HUES6 (cell line): ENCODE measurements around the gene LLCFC1.

Source experiments
- H3K27ac ChIP-seq: 2 replicates; pipeline ENCODE4 v1.7.0; 2013; ENCODE audit warnings: low read depth, mild to moderate bottlenecking, low read length, inconsistent platforms
- H3K27me3 ChIP-seq: 2 replicates; pipeline ENCODE4 v1.6.1; 2013; ENCODE audit warnings: low read length; ENCODE audit not compliant: control insufficient read depth, insufficient read depth
- H3K36me3 ChIP-seq: 2 replicates; pipeline ENCODE4 v1.6.1; 2013; ENCODE audit warnings: low read length; ENCODE audit not compliant: control insufficient read depth, insufficient read depth
- H3K4me1 ChIP-seq: 2 replicates; pipeline ENCODE4 v1.6.1; 2013; ENCODE audit warnings: low read length; ENCODE audit not compliant: control insufficient read depth, insufficient read depth
- H3K4me3 ChIP-seq: 2 replicates; pipeline ENCODE4 v1.5.1; 2013; ENCODE audit warnings: low read depth, low read length
- H3K9ac ChIP-seq: one replicate; pipeline ENCODE4 v1.6.1; 2013; ENCODE audit warnings: mild to moderate bottlenecking, low read length
- H3K9me3 ChIP-seq: 2 replicates; pipeline ENCODE4 v1.6.1; 2013; ENCODE audit warnings: low read depth, low read length; ENCODE audit not compliant: control insufficient read depth, insufficient read depth

The LLCFC1 gene

GRCh38 chr7:142913051-142913450 is 26.2 kb upstream of the LLCFC1 start:
- H3K9ac ChIP-seq, result no peak overlapping the region
- no peaks in the 10 kb centered on the region for H3K4me1 ChIP-seq
- H3K27me3 ChIP-seq, result no peaks in the 10 kb centered on the region
- H3K9me3 ChIP-seq, result no peaks in the 10 kb centered on the region
- H3K36me3 ChIP-seq, result no peaks in the 10 kb centered on the region
- no peak overlapping the region for H3K27ac ChIP-seq
- no peak overlapping the region for H3K4me3 ChIP-seq

- Histone ChIP-seq H3K9ac (no peak overlapping the region), H3K36me3 (no peaks in the 10 kb centered on the region), H3K27ac (no peak overlapping the region), H3K27me3 (no peaks in the 10 kb centered on the region), H3K4me1 (no peaks in the 10 kb centered on the region), H3K9me3 (no peaks in the 10 kb centered on the region), H3K4me3 (no peak overlapping the region)
Measured at GRCh38 chr7:142913566-142913965, 25.7 kb upstream of the LLCFC1 start.

GRCh38 chr7:142914121-142914520 is 25.2 kb upstream of the LLCFC1 start:
- H3K36me3 ChIP-seq, result no peaks in the 10 kb centered on the region
- no peak overlapping the region for H3K9ac ChIP-seq
- no peaks in the 10 kb centered on the region for H3K9me3 ChIP-seq
- no peak overlapping the region for H3K4me3 ChIP-seq
- H3K27ac ChIP-seq, result no peak overlapping the region
- H3K4me1 ChIP-seq, result no peaks in the 10 kb centered on the region
- H3K27me3 ChIP-seq, result no peaks in the 10 kb centered on the region

GRCh38 chr7:142915315-142915714 is 24.0 kb upstream of the LLCFC1 start:
- Histone ChIP-seq H3K4me3 (no peak overlapping the region), H3K9ac (no peak overlapping the region), H3K9me3 (no peaks in the 10 kb centered on the region), H3K4me1 (no peaks in the 10 kb centered on the region), H3K27me3 (no peaks in the 10 kb centered on the region), H3K27ac (no peak overlapping the region), H3K36me3 (no peaks in the 10 kb centered on the region)

- Histone ChIP-seq H3K27ac (no peak overlapping the region), H3K36me3 (no peaks in the 10 kb centered on the region), H3K9me3 (no peaks in the 10 kb centered on the region), H3K9ac (no peak overlapping the region), H3K4me3 (no peak overlapping the region), H3K4me1 (no peaks in the 10 kb centered on the region), H3K27me3 (no peaks in the 10 kb centered on the region)
Measured at GRCh38 chr7:142916508-142916907, 22.8 kb upstream of the LLCFC1 start.

- H3K27me3 ChIP-seq, result no peaks in the 10 kb centered on the region
- no peak overlapping the region for H3K4me3 ChIP-seq
- H3K36me3 ChIP-seq, result no peaks in the 10 kb centered on the region
Measured at GRCh38 chr7:142917447-142917846, 21.8 kb upstream of the LLCFC1 start.

GRCh38 chr7:142918901-142919300 is 20.4 kb upstream of the LLCFC1 start:
- H3K27ac ChIP-seq, result no peak overlapping the region
- H3K4me3 ChIP-seq, result no peak overlapping the region
- H3K9me3 ChIP-seq, result no peaks in the 10 kb centered on the region
- no peaks in the 10 kb centered on the region for H3K36me3 ChIP-seq
- H3K27me3 ChIP-seq, result no peaks in the 10 kb centered on the region
- no peaks in the 10 kb centered on the region for H3K4me1 ChIP-seq
- no peak overlapping the region for H3K9ac ChIP-seq

More at GRCh38 chr7:142917447-142917846, 21.8 kb upstream of the LLCFC1 start:
- H3K4me1 ChIP-seq, result no peaks in the 10 kb centered on the region
- no peaks in the 10 kb centered on the region for H3K9me3 ChIP-seq
- no peak overlapping the region for H3K27ac ChIP-seq
- H3K9ac ChIP-seq, result no peak overlapping the region

GRCh38 chr7:142919656-142920055 is 19.6 kb upstream of the LLCFC1 start:
- H3K9me3 ChIP-seq, result no peaks in the 10 kb centered on the region
- H3K4me1 ChIP-seq, result no peaks in the 10 kb centered on the region
- no peak overlapping the region for H3K27ac ChIP-seq
- H3K36me3 ChIP-seq, result no peaks in the 10 kb centered on the region
- no peaks in the 10 kb centered on the region for H3K27me3 ChIP-seq
- no peak overlapping the region for H3K4me3 ChIP-seq
- H3K9ac ChIP-seq, result no peak overlapping the region

GRCh38 chr7:142923391-142923790 is 15.9 kb upstream of the LLCFC1 start:
- Histone ChIP-seq H3K9me3 (no peaks in the 10 kb centered on the region), H3K27ac (no peak overlapping the region)

GRCh38 chr7:142925413-142925812 is 13.9 kb upstream of the LLCFC1 start:
- Histone ChIP-seq H3K36me3 (no peaks in the 10 kb centered on the region), H3K9ac (no peak overlapping the region)

More at GRCh38 chr7:142923391-142923790, 15.9 kb upstream of the LLCFC1 start:
- Histone ChIP-seq H3K4me3 (no peak overlapping the region), H3K27me3 (peaks cover 16% of the 10 kb centered on the region), H3K9ac (no peak overlapping the region), H3K36me3 (no peaks in the 10 kb centered on the region), H3K4me1 (no peaks in the 10 kb centered on the region)

GRCh38 chr7:142927085-142927745 is 12.1 kb upstream of the LLCFC1 start:
- no peaks in the 10 kb centered on the region for H3K9me3 ChIP-seq
- no peaks in the 10 kb centered on the region for H3K4me1 ChIP-seq
- H3K27me3 ChIP-seq, result peaks cover 16% of the 10 kb centered on the region
- no peak overlapping the region for H3K9ac ChIP-seq
- H3K27ac ChIP-seq, result no peak overlapping the region
- no peaks in the 10 kb centered on the region for H3K36me3 ChIP-seq
- H3K4me3 ChIP-seq, result no peak overlapping the region

More at GRCh38 chr7:142925413-142925812, 13.9 kb upstream of the LLCFC1 start:
- H3K9me3 ChIP-seq, result no peaks in the 10 kb centered on the region
- peaks cover 16% of the 10 kb centered on the region for H3K27me3 ChIP-seq
- no peak overlapping the region for H3K4me3 ChIP-seq
- no peaks in the 10 kb centered on the region for H3K4me1 ChIP-seq
- no peak overlapping the region for H3K27ac ChIP-seq
